Activated CD4-positive, CD25-positive, alpha-beta regulatory T cell treated with anti-CD3 and anti-CD28 coated beads, Interleukin-2, amount 50 U/mL, for 72 hours (primary cell): ENCODE results near the gene IL1RAPL1.

ENCODE experiments used
- DNase-seq: peaks from one replicate; pipeline ENCODE4 v3.0.0; 2021

The IL1RAPL1 gene

DNA sequence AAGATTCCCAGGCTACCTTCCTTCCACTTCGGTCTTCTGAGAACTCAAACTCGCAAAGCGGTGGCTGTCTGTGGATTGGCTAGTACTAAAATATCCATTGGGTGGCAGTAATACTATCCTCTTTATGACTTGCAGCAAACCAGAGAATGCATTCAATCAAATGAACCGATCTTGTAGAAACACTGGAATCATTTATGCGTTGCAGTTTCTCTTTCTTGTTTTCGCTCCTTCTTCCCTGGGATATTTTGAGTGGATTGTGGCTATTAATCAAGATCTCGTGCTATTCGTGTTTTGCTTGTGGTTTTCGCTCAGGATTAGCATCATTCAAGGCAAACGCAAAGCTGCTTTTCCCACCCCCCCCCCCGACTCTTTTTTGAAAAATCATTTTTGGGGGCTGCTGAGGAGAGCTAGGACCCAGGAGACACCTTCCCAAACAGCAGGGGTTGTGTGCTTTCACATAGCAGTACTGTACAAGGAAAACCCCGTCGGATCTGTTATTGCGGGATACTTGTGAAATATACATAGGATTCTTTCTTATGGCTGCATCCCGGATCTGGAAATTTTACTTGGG is at the start of gene IL1RAPL1:
TSS of gene IL1RAPL1 (plus strand) at position 466 of the 571 bp plus-strand sequence.
- no peak for DNase-seq

DNA sequence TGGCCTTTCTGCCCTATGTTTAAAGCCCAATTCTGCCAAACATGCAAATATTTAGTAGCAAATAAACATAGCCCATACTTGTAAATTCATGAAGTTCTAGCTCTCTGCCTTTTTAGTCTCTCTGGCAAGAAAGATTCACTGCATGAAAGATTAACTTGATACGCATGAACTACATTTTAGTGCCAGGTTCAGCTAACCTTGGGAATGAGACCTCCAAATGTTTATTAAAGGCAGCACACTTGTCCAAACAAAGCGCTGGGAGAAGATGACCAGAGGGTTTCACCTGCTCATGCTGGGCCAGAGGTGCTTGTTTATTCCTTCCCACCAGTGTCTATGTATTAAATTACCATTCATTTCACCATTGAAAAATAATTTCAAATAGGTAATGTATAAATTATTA is 44.5 kb upstream of the IL1RAPL1 start:
- no peak for DNase-seq

DNA sequence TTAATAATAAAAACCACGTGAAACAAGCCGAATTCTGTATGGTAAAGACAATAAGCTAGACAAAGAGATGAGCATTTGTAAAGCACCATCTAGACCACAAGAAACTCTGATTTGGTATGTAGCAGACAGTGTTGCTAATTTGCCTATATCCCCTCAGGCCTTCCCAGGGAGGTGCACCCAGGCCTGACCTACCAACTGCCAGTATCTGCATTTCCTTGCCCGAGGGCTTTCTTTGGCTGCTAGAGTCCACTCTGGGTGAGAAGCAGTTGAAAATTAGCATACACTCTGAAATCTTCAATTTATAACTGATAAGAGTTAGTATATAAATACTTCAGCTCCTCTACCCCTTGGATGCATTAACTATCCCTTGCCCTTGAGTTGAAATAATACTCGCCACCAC is 37.4 kb upstream of the IL1RAPL1 start:
- DNase-seq: no peak

DNA sequence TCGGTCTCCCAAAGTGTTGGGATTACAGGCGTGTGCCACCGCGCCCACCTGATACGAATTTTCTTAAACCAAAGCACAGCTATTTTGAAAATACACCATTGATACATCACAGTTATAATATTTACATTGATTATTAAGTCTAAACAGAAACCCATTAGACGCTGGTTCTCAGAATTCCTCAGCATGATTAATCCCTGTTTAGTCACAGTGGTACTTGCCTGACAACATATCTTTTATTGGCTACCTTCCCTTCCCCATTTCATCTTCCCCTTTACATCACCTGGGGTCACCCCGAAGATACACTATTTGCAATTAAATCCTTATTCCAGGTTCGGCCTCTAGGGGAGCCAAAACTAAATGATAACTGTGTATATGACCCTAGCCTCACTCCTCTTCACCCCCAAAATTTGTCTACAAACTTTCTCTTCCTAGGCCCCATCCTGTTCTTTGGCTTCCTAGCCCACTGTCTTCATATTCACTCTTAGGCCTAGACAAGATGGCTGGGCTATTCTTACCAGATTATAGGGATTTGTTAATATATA is 36.8 kb upstream of the IL1RAPL1 start:
- DNase-seq: no peak

DNA sequence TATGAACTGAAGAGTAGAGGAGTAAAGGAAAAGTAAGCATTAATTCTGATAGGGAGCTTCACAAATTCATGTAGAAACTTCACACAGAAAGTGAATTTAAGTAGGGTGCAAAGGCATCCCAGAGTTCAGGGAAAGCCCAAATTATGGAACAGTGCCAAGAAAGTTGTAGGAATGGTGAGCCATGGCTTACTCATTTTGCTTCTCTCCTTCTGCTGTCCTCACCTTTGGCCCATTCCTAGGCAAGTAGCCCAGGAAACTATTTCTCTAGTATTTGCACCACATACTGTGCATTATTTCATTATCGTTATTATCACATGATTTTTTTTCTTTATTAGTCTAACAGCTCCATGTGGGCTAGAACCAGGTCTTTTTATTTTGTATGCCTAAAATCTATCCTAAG is 34.9 kb upstream of the IL1RAPL1 start:
- no peak for DNase-seq

DNA sequence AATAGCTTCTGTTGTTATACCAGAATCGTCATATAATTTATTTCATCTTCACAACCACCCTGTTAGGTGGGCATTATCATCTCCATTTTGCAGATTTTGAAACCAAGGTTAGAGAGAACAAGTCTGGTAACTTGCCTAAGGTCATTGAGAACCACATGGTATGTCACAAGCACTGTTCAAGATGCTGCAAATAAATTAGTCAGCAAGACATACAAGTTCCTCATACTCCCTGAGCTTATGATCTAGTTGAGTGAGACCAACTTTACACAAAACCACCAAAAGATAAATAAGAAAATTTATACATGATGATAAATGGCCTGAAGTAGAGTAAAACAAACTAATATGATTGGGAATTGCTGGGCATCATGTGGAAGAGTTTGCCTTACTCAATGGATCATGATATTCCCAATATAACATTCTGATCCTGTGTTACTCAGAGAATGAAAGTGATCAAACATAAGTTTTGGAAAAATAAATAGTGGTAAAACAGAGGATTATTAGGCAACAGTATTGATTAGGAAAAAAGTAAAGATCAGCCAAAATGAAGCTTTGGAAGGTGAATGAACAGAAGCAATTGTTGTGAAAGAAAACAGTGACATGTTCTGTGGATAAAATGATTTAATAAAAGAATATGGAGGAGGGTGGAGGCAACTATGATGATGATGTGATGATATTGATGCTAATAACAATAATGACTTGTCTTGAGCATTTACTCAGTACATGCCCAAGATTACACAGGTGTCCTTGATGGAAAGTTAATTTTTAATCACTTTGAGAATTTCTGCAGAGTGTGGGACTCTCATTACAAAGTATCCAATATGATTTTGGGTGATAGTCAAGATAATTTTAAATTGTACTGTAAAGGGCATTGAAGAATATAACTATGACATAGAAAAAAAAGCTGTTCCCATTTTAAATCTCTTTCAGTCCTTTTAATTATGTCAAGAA is 34.1 kb upstream of the IL1RAPL1 start:
- DNase-seq: no peak

DNA sequence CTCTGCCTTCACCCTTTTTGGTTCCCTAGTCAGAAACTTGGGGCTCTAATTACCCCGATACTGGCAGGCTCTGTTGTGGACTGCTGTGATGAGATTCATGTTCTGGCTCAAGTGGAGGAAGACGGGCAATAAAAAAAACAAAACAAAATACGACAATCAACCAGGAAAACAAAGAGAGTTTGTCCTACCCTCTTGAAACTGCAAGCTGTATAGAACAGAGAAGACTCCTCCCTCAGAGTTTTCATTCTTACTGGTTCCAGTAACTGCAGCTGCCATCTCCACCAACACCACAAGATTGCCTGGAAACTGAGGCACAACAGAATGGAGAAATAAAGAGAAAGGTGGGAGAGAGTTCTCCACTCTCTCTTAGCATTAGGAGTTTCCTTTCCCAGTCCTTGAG is 11.1 kb upstream of the IL1RAPL1 start:
- no peak for DNase-seq

DNA sequence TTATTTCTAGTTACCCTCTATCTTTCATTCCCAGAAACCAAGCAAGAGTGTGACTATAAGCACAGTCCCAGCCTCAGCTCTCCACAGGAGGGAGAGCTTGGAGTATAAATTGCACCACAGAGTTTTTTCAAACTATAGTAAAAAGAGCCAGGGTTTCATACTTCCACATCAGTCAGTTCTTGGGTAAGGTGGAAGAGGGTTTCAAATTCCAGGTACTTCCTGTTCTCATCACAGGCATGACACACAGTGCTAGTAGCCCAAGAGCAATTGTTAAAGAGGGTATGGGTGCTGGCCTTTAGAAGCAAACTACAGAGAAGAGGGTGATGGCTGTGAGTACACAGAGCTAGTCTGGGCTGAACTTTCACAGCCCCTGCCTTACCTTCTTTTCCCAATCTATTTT is 5.7 kb upstream of the IL1RAPL1 start:
- DNase-seq: no peak

DNA sequence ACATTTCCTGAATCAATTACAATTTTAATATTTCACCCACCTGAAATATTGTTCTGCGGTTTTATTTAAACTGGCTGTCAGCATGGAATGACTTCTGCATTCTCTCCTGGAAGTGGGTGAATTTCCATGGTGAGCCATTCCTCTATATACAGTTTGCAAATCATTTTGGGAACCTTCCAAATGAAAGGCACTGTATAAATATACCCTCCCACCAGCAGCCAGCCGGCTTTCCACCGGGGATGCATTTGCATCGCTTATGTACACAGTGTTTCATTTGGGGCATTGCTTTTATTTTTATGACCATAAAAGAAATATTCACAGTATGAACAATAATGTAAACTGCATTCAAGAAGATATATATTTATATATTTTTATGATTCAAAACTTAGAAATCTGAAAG is 4.7 kb upstream of the IL1RAPL1 start:
- DNase-seq: no peak

DNA sequence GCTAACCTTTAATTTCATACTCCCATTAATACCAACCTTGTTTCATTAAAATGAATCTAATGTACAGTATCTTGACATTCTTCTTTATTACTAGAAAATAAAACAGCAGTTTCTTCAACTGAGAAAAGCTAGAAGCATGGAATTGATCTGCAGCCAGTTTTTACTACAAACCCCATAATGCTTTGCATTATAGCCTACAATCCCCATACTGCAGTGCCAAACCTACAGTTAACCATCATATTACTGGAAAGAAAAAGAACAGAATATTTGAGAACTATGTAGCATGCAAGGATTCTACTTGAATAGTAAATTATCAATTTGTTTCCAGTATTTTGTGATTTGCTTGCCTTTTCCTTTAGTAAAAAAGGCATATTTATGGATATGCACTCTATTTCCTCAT is 3.2 kb upstream of the IL1RAPL1 start:
- no peak for DNase-seq

DNA sequence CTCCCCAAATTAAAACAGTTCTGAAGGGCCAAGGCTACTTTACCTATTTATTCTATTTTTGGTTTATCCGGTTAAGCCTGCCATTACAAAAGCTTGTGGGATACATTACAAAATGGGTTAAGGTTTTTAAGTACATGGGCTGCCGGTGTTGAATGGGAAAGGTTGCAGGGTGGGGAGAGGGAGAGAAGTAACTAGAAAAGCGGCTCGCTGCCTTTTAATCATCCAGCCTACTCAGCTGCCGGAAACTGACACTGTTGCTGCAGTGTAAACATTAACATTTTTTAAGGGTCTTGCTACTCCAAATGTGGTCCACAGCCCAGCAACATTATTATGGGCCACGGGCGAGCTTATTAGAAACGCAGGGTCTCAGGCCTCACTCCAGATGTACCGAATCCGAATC is 1.5 kb upstream of the IL1RAPL1 start:
- DNase-seq: no peak

DNA sequence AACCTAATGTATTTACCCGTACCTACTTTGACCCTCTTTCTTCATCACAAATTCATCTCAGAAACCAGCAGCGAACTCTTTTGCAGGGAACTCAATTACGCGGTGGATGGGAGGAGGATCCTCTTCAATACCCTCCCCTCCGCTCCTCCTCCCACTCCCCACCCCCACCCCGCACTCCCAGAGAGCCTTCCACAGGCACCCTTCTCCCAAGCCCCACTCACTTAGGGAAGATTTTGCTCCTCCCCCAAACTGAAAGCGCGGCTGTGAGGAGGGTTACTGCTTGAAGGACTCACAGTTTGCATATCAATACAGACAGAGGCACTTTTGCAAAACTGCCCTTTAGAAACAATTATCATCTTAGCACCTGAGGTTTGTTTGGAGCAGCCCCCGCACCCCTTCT is 960 bp upstream of the IL1RAPL1 start:
- DNase-seq: no peak

DNA sequence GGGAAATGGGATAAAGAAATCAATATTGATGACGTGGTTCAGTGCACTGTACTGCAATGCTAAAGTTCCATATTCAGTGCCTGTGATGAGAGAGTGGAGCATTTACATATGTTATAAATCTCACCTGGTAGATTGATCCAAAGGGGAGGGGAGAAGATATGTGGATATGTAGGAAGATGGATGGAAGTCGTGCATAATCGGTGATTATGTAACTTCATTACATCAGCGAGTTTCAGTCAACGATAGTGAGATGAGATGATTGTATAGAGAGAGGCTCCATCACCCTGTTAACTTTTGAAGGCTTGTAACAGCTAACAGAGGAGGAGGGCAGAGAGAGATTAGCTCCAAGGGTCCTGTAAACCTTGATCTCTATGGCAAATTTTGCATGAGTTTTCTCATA is 1.8 kb downstream of the IL1RAPL1 start:
- DNase-seq: no peak

DNA sequence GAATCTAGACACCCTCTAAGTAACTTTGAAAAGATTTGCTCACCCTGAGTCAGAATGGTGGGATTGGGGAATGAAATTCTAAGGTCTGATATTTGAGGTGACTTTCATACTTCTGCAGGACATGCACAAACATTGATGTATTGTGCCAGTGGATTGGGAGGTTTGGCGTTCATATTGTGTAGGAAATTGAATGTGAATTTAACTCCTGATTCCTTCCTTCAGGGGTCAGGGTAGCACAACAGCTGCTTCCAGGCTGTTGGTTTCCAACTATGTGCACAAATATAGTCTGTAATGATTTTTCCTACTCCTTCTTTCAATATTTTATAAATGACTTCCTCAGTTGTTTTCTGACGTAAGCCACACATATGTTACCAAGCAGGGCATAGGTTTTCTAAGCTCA is 3.1 kb downstream of the IL1RAPL1 start:
- no peak for DNase-seq

DNA sequence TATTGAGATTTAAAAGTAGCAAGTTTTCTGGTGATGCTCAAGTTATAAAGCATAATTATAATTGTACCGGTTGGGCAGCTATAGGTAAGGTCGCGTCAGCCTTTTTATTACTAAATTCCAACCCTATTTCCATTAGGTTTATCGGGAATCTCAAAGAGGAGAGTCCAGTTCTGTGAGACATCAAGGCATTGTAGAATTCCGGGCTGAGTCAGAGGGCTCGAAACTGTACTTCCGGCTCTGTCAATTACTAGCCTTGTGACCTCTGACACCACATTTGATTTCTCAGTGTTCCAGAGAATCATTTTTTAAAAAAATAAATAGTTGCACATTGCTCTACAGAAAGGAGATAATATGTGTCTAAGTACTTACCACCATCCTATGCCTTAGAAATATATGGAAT is 4.3 kb downstream of the IL1RAPL1 start:
- DNase-seq: no peak

DNA sequence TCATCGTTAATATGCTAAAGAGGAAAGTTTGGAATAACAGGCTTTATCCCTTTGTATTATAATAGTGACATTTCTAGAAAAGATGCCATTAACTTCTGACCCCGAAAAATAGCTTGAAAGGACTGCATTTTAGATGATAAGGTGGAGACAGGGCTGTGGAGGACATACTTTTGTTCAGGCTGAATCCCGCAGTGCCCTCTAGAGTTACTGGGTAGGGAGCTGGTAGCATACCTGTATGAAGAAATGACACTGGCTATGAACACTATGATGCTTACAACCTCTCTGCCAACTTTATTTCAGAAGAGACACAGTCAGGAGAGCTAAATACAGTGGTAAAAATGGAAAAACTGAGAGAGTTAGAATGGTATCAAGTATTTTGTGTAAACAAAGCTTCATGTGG is 8.1 kb downstream of the IL1RAPL1 start:
- DNase-seq: no peak

DNA sequence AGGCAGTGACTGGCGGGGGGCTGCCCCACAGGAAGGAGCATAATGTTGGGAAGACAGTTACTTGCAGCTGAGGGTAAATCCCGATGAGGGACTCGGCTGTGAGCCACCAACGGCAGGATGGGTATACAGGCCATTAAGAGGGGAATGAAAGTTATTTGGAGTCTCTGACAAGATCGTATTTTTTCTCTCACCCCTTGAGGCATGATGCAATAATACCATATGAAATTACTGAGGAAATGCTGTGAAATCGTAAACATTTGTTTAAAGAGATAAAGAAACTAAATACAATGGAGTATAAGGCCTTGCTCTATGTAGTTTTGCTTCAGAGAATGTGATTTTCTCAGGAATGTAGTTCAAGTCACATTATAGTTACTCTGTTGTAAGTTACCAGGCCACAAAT is 12.7 kb downstream of the IL1RAPL1 start:
- no peak for DNase-seq

DNA sequence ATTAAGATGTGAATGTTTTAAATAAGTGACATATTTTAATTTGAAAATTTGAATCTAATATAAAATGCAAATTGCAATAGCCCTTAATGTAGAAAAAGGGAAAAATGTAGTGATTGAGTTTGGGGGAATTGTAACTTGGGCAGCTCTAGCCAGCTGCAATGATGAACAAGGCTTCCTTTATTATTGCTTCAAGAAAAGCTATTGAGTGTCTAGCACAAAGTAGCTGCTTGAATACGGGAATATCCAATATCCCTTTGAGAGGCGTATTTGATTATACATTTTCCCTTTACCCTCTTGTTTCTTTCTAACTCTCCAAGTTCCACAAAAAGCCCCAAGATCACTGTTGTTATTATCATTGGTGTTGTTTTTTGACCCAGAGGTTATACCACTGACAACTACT is 21.8 kb downstream of the IL1RAPL1 start:
- DNase-seq: no peak

DNA sequence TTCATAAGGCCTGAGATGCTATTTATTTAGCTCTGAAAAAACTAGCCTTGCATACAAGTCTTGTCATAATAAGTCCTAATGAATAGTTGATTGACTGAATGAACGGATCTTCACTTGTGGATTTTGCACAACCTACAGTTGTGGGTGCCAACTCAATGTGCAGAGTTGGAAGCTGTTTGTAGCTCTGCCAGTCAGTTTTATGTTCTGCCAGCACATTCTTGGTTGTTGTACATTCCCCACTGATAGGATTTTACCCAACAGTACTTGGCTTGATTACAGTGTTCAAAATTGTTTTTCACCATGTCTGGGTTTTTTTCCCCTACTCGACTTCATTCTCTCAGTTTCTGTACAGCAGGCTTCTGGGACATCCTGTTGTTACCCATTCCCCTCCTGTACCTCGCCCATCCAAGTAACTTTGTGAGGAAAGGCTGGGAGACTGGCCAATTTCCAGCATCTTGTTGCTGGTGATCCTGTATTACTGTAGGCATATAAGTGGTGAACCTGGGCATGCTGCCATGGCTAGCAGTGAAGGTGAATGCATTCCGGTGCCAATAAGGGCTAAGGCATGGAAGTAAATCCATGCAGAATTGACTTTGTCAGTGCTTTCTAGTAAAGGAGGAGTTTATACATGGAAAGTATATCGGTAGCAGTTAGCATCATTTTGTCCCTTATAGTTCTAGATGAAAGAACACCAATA is 22.8 kb downstream of the IL1RAPL1 start:
- DNase-seq: no peak

DNA sequence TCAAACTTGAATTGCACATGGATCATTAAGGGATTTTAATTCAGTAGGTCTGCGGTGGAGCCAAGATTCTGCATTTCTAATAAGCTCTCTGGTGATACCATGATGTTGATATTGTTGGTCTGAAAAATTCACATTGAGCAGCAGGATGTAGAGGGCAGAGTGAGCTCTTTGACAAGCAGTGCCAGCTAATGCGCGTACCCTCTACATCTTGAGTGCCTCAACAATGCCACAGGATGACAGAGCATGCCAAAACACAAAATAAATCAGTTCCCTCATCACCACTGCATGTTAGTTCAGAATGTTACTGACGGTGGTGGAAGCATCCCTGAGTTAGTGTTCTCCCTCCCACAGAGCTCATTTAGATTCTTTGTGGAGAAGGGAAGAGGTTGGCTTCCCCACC is 23.5 kb downstream of the IL1RAPL1 start:
- DNase-seq: no peak

DNA sequence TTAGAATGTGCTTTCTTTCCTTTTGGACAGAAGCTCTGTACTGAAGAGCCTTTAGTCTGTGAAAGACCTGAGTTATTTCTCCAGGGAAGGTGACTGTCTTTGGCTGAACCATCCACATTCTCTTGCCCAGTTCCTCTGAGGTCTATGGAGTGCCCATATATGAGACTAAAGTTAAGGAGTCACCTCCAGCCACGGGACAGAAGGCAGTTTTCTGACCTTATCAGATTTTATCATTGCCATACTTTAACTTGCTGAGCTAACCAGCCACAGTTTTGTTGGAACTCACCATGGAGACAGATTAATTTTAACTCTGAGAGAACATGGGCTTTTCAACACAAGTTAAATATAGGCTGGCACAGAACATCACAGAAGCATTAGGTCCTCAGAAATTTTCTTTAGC is 26.3 kb downstream of the IL1RAPL1 start:
- no peak for DNase-seq

DNA sequence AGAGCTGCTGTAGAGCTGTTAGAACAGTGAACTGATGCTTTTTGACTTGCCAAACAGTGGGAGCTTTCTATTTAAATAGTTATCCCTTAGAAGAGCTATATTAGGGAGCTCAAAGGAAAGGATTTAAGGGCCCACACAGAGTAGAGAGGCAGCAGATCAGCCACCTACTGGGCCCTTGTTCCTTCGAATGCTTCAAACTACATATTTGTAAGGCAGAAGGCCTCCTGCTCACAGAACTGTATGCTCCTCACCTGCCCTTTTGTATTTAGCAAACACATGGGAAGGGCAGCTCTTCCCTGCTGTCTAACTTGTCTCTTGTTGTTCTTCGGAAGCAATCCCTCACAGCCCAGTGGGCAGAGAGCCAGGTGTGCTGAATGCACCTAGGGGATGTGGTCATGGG is 38.0 kb downstream of the IL1RAPL1 start:
- DNase-seq: no peak

DNA sequence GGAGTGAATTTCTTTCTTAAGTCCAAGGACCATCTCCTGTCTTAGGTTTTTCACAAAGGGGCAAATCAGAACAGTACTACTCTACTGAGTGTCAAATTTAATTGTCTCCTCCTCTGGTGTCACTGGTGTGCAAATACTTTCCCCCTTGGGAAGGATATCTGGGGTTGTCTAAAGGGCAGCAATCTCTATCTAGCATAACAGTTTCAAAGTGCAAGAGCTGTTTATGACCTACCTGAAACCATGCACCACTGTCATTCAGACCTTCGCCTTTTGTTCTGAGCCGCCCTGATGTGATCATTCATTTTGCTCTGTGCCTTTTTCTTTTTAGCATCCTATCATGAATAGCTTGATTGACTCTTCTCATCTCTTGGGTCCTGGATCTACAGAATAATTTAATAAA is 39.3 kb downstream of the IL1RAPL1 start:
- DNase-seq: no peak

DNA sequence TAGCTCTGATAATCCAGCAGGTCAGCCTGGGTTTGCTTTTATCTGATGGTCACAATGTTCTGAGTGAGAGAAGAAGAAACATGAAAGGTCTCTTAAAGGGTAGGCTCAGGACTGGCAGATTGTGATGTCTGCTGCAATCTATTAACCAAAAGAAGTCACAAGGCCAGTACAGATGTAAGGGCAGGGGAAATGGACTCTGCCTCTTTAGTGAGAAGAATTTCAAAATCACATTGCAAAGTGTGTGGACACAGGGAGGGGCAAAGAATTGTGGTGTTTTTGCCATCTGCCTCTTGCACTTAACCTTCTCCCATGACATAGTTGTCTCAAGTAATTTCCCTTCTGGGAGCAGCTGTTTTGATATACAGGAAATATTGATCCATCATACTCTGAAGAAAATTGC is 40.9 kb downstream of the IL1RAPL1 start:
- no peak for DNase-seq
